GM18507 (cell line): ENCODE measurements around the gene ZNF426.
"Not testable (repeated sequence)": the region's sequence is repeated elsewhere in the genome, so short reads cannot be mapped to it uniquely, and the experiment has no call there.

Source experiments
- DNase-seq: peaks from one replicate; pipeline ENCODE4 v3.0.0; 2011; ENCODE audit warnings: low read depth; ENCODE audit not compliant: insufficient read length; ENCODE audit errors: extremely low spot score
- FAIRE-seq: peaks from 2 replicates; lab custom pipeline; 2011; peaks lifted over from hg19 to GRCh38; lab: Jason Lieb, UNC

Gene ZNF426

GRCh38 chr19:9538183-9539058 is at the start of gene ZNF426:
ZNF426 (minus strand) TSS chr19:9538645; CDS start chr19:9536232, 2,413 bp downstream.
- FAIRE-seq (peak; percentile 66), DNase-seq (peak; percentile 68)

GRCh38 chr19:9586764-9587163 is 48.3 kb upstream of the ZNF426 start:
- FAIRE-seq: peak; percentile 49

GRCh38 chr19:9584073-9584833 is 45.8 kb upstream of the ZNF426 start, which contains the start of gene ZNF121:
ZNF121 (minus strand) TSS chr19:9584504; CDS start chr19:9568097, 16,407 bp downstream.
- FAIRE-seq (peak; percentile 82), DNase-seq (peak; percentile 70)

More at GRCh38 chr19:9586764-9587163, 48.3 kb upstream of the ZNF426 start:
- no peak for DNase-seq

GRCh38 chr19:9582081-9582725 is 43.8 kb upstream of the ZNF426 start:
- FAIRE-seq, DNase-seq: not testable (repeated sequence)

GRCh38 chr19:9580728-9581127 is 42.3 kb upstream of the ZNF426 start:
- no peak for DNase-seq
- FAIRE-seq: no peak

GRCh38 chr19:9570255-9570654 is 31.8 kb upstream of the ZNF426 start:
- DNase-seq (no peak), FAIRE-seq (no peak)

- DNase-seq: no peak
Observed at GRCh38 chr19:9566729-9567128, 28.3 kb upstream of the ZNF426 start.

GRCh38 chr19:9565900-9566705 is 27.7 kb upstream of the ZNF426 start:
- no peak for DNase-seq
- FAIRE-seq: no peak

More at GRCh38 chr19:9566729-9567128, 28.3 kb upstream of the ZNF426 start:
- no peak for FAIRE-seq

- DNase-seq (no peak), FAIRE-seq (no peak)
Observed at GRCh38 chr19:9552536-9553274, 14.3 kb upstream of the ZNF426 start.

- no peak for FAIRE-seq
- DNase-seq: no peak
Observed at GRCh38 chr19:9547870-9548269, 9.4 kb upstream of the ZNF426 start.

GRCh38 chr19:9541281-9541680 is 2.8 kb upstream of the ZNF426 start:
- FAIRE-seq, DNase-seq: not testable (repeated sequence)

GRCh38 chr19:9539921-9540320 is 1.5 kb upstream of the ZNF426 start:
- DNase-seq, FAIRE-seq: not testable (repeated sequence)

GRCh38 chr19:9539201-9539600 is 756 bp upstream of the ZNF426 start:
- FAIRE-seq, DNase-seq: not testable (repeated sequence)

- DNase-seq: no peak
- no peak for FAIRE-seq
Observed at GRCh38 chr19:9535934-9536333, 2.5 kb downstream of the ZNF426 start.

GRCh38 chr19:9531933-9532332 is 6.5 kb downstream of the ZNF426 start:
- no peak for DNase-seq
- FAIRE-seq: no peak

- DNase-seq (no peak), FAIRE-seq (no peak)
Observed at GRCh38 chr19:9528757-9529336, 9.6 kb downstream of the ZNF426 start.

GRCh38 chr19:9523885-9524474 is 14.5 kb downstream of the ZNF426 start:
- DNase-seq (no peak), FAIRE-seq (no peak)

GRCh38 chr19:9507285-9507684 is 31.2 kb downstream of the ZNF426 start:
- FAIRE-seq: no peak
- DNase-seq: no peak
